ENCODE measurements around the gene HHIP.

DNA sequence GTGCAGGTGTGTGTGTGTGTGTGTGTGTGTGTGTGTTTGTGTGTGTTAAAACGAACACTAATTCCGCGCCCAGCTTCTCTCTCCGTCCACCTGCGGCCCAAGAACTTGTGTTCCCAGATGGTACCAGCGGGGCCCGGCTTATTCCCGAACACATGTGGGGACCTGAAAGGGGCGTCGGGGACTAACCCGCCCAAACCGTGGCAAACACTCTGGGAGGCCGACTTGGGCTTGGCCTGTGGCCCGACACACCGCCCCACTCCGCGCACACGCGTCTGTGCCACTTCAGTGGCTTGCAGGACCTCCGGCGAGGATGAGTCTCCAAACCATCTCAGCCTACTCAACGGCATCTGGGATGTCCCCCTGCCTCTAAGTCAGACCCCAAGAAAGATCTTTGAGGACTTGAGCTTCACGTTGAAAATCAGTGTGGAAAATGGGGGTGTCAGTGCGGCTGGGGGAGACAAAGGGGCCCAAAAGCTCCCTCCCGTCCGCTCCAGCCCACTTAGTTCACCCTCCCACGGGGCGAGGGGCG, 790 bp upstream of the HHIP start:
- no peak for TF ChIP-seq POLR2A (IDR thresholded peaks at IDR 0.05)
- TF ChIP-seq, protein P1, sequence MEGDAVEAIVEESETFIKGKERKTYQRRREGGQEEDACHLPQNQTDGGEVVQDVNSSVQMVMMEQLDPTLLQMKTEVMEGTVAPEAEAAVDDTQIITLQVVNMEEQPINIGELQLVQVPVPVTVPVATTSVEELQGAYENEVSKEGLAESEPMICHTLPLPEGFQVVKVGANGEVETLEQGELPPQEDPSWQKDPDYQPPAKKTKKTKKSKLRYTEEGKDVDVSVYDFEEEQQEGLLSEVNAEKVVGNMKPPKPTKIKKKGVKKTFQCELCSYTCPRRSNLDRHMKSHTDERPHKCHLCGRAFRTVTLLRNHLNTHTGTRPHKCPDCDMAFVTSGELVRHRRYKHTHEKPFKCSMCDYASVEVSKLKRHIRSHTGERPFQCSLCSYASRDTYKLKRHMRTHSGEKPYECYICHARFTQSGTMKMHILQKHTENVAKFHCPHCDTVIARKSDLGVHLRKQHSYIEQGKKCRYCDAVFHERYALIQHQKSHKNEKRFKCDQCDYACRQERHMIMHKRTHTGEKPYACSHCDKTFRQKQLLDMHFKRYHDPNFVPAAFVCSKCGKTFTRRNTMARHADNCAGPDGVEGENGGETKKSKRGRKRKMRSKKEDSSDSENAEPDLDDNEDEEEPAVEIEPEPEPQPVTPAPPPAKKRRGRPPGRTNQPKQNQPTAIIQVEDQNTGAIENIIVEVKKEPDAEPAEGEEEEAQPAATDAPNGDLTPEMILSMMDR (IDR thresholded peaks at IDR 0.05), result no peak
